ENCODE data around the gene TRIM26. TPM values are rescaled to one million over a fixed set of nuclear protein-coding genes. Genes with fewer than 3 reads are reported as not detected.

The TRIM26 gene
- total and polyA plus RNA-seq, 2 of the 13 experiments (the other 11 are each of a cell fraction or from before 2014, with no cell fraction given), result 27.1 to 38.7 TPM

GRCh38 chr6:30213957-30214656 is 901 bp upstream of the TRIM26 start (continued):
- TF ChIP-seq HMGXB3 (CRISPR knock-in tag; IDR thresholded peaks at IDR 0.05; ENCODE audit: borderline replicate concordance) (peak; percentile 59; the same call in 1 of the 2 replicates), CREM (IDR thresholded peaks at IDR 0.05) (no peak), CREM (CRISPR knock-in tag; IDR thresholded peaks at IDR 0.05) (no peak), THRA (CRISPR knock-in tag; IDR thresholded peaks at IDR 0.05; ENCODE audit: borderline replicate concordance) (peak; percentile 75; the same call in 1 of the 2 replicates), ZNF234 (CRISPR knock-in tag; conservative IDR thresholded peaks at IDR 0.05) (no peak; the same call in 1 of the 2 replicates), ZNF792 (CRISPR knock-in tag; IDR thresholded peaks at IDR 0.05) (peak; percentile 88), MTERF4 (CRISPR knock-in tag; IDR thresholded peaks at IDR 0.05) (peak; percentile 95), ZMYM2 (CRISPR knock-in tag; IDR thresholded peaks at IDR 0.05) (no peak; the same call in 1 of the 2 replicates), KDM4B (CRISPR knock-in tag; IDR thresholded peaks at IDR 0.05) (peak; percentile 88; the same call in 1 of the 2 replicates), ZNF547 (CRISPR knock-in tag; IDR thresholded peaks at IDR 0.05) (peak; percentile 94; the same call in 1 of the 2 replicates), ZBTB7A (CRISPR knock-in tag; IDR thresholded peaks at IDR 0.05) (peak; percentile 48; the same call in 1 of the 2 replicates), MLLT10 (CRISPR knock-in tag; IDR thresholded peaks at IDR 0.05) (no peak), CBX1 (IDR thresholded peaks at IDR 0.05; ENCODE audit: low read depth) (peak; percentile 74), MATR3 (CRISPR knock-in tag; IDR thresholded peaks at IDR 0.05) (no peak), STAT6 (CRISPR knock-in tag; IDR thresholded peaks at IDR 0.05; ENCODE audit: borderline replicate concordance) (no peak), ZNF550 (CRISPR knock-in tag; IDR thresholded peaks at IDR 0.05; ENCODE audit: borderline replicate concordance) (no peak), KAT2B (IDR thresholded peaks at IDR 0.05; ENCODE audit: borderline replicate concordance, low read depth, low read length) (no peak), ISL2 (CRISPR knock-in tag; IDR thresholded peaks at IDR 0.05) (peak; percentile 87)
- TF ChIP-seq, protein P1, sequence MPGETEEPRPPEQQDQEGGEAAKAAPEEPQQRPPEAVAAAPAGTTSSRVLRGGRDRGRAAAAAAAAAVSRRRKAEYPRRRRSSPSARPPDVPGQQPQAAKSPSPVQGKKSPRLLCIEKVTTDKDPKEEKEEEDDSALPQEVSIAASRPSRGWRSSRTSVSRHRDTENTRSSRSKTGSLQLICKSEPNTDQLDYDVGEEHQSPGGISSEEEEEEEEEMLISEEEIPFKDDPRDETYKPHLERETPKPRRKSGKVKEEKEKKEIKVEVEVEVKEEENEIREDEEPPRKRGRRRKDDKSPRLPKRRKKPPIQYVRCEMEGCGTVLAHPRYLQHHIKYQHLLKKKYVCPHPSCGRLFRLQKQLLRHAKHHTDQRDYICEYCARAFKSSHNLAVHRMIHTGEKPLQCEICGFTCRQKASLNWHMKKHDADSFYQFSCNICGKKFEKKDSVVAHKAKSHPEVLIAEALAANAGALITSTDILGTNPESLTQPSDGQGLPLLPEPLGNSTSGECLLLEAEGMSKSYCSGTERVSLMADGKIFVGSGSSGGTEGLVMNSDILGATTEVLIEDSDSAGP (CRISPR knock-in tag; IDR thresholded peaks at IDR 0.05; ENCODE audit: borderline replicate concordance), result peak; percentile 92; the same call in 1 of the 2 replicates
